ENCODE data around the gene EPHB1. TPM values are rescaled to one million over a fixed set of nuclear protein-coding genes. Genes with fewer than 3 reads are reported as not detected.
A peak's percentile ranks its signal among the peaks of the same experiment; 100 is the strongest.

The EPHB1 gene
- total RNA-seq, 1 experiment from 2014 or later, result 2.5 TPM

DNA sequence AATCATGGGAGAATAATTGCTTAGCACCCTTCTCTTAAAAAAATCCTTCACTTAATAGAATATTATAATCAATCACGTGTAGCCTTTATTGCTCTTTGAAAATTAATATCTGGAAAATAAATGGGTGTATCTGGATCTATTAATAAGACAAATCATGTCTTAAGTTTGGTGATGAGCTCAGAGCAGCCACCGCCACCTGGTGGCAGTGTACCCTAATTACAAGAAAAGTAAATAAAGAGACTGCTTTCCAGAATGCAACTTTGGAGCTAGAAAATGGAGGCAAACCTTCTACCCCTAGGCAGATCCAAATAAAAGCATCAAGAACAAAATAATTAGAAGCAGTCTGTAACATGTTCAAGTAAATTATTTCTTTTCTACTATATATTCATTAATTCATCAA, 43.5 kb downstream of the EPHB1 start:
- Histone ChIP-seq H3K27ac (no peak overlapping the region), H3K4me1 (peaks cover 6% of the 10 kb centered on the region), H3K9me3 (replicated peaks) (0 out of 2 replicates have a peak, but pooled peaks cover 3% of the 10 kb centered on the region)

GRCh38 chr3:134839422-134839821, 44.4 kb downstream of the EPHB1 start:
- Histone ChIP-seq H3K36me3 (no peaks in the 10 kb centered on the region), H3K4me3 (no peak overlapping the region), H3K4me1 (peaks cover 6% of the 10 kb centered on the region), H3K9me3 (replicated peaks) (peaks cover 6% of the 10 kb centered on the region), H3K27me3 (no peaks in the 10 kb centered on the region), H3K27ac (no peak overlapping the region)
- no peak for DNase-seq

More for the DNA sequence above, 43.5 kb downstream of the EPHB1 start:
- no peaks in the 10 kb centered on the region for H3K36me3 ChIP-seq
- no peaks in the 10 kb centered on the region for H3K27me3 ChIP-seq
- DNase-seq, result peak in 1 of 2 experiments; percentile 29
- H3K4me3 ChIP-seq, result no peak overlapping the region

DNA sequence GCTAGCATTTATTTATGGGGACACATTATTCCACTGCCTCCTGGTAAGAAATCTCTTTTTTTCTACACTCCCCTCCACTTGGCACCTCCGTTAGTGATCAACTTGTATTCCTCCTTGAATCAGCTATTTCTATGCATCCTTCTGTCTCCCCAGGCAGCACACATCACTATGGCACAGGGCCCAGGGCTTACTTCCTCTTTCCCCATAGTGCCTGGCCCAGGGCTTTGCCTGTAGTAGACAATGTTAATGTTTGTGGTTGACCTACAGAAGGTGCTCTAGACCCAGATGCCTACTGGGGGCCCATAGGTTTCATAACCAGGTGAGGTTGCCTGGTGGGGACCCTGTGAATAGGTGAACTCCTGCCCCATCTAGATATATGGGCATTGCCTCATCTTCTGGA, 44.9 kb downstream of the EPHB1 start:
- H3K27me3 ChIP-seq, result no peaks in the 10 kb centered on the region
- no peak for DNase-seq
- no peak overlapping the region for H3K4me3 ChIP-seq
- peaks cover 6% of the 10 kb centered on the region for H3K9me3 ChIP-seq (replicated peaks)
- H3K4me1 ChIP-seq, result peaks cover 8% of the 10 kb centered on the region
- H3K36me3 ChIP-seq, result no peaks in the 10 kb centered on the region
- no peak overlapping the region for H3K27ac ChIP-seq

GRCh38 chr3:134840459-134840858, 45.4 kb downstream of the EPHB1 start:
- no peak overlapping the region for H3K4me3 ChIP-seq
- no peak overlapping the region for H3K27ac ChIP-seq
- peaks cover 6% of the 10 kb centered on the region for H3K9me3 ChIP-seq (replicated peaks)
- H3K4me1 ChIP-seq, result peaks cover 12% of the 10 kb centered on the region
- DNase-seq, result no peak
- no peaks in the 10 kb centered on the region for H3K36me3 ChIP-seq
- no peaks in the 10 kb centered on the region for H3K27me3 ChIP-seq

DNA sequence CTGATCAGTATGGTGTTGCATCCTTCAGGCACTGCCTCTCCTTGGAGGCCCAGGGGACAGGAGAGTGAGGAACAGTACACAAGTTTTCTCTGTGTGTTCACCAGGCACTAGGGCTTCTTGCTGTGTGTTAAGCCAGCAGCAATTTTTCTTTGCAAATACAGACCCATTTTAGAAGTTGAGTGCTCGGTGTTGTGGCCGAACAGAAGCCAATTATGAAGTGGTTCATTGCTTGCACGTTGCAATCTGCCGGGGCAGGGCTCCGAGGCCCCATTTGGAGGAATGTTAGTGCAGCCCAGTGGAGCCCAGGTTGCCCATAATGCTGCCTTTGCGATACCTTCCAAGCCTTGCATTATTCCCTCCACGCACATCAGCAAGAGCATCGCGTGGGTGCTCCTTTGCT, 51.0 kb downstream of the EPHB1 start:
- H3K4me1 ChIP-seq, result peaks cover 34% of the 10 kb centered on the region
- H3K27me3 ChIP-seq, result no peaks in the 10 kb centered on the region
- peaks cover 4% of the 10 kb centered on the region for H3K9me3 ChIP-seq (replicated peaks)
- DNase-seq, result peak in 1 of 2 experiments; percentile 18
- no peaks in the 10 kb centered on the region for H3K36me3 ChIP-seq
- no peak overlapping the region for H3K4me3 ChIP-seq
- H3K27ac ChIP-seq, result peak overlapping the region; percentile 92

DNA sequence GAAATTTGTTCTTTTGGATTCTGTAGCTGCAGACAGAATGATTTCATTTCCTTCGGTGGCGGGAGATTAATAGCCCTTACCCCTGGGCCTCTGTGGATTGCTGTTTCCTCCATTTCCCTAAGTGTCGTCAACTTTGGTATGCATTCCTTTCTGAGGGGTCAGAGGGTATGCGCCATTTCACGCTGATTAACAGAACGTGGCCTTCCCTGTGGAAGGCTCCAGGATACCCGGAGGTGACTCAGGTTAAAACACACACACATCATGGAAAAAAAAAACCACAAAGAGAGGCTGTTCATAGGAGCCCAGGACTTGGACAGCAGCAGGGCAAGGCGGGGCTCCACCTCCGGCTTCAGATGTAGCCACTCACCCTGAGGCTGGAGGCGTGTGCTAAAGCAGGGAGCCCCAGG, 51.9 kb downstream of the EPHB1 start:
- Histone ChIP-seq H3K9me3 (replicated peaks) (peaks cover 4% of the 10 kb centered on the region), H3K4me3 (peak overlapping the region; percentile 14; the same call in 1 of the 2 replicates), H3K36me3 (no peaks in the 10 kb centered on the region), H3K4me1 (peaks cover 34% of the 10 kb centered on the region), H3K27ac (peak overlapping the region; percentile 92), H3K27me3 (no peaks in the 10 kb centered on the region)
- DNase-seq, result peak; percentile 90 to 95

- no peaks in the 10 kb centered on the region for H3K36me3 ChIP-seq
- H3K27ac ChIP-seq, result peak overlapping the region; percentile 92
- no peak overlapping the region; the same call in 1 of the 2 replicates for H3K4me3 ChIP-seq
- H3K4me1 ChIP-seq, result peaks cover 34% of the 10 kb centered on the region
- peaks cover 4% of the 10 kb centered on the region for H3K9me3 ChIP-seq (replicated peaks)
- DNase-seq, result no peak
- H3K27me3 ChIP-seq, result no peaks in the 10 kb centered on the region
Measured at GRCh38 chr3:134847349-134847748, 52.3 kb downstream of the EPHB1 start.

GRCh38 chr3:134849561-134849960, 54.5 kb downstream of the EPHB1 start:
- no peaks in the 10 kb centered on the region for H3K9me3 ChIP-seq (replicated peaks)
- H3K4me1 ChIP-seq, result peaks cover 34% of the 10 kb centered on the region
- DNase-seq, result no peak
- no peak overlapping the region for H3K27ac ChIP-seq
- no peaks in the 10 kb centered on the region for H3K27me3 ChIP-seq
- H3K36me3 ChIP-seq, result no peaks in the 10 kb centered on the region
- no peak overlapping the region for H3K4me3 ChIP-seq

DNA sequence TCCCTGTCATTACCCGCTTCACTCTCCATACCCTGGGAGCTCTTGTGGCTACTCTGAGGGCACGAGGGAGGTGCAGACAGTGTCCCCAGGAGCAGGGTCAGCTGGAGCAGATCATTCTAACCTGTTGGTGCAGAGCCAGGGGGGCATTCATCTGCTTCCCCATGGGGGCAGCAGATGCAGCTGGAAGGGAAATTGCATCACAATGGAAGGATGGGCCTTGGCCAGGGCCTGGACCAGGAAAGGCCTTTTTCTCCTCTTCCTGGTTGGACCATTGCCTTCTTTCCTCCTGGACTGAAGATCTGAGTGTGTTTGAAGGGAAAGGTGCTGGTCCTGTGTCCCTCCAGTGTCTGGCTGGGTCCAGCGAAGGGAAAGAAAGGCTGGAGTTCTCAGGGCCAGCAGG, 55.7 kb downstream of the EPHB1 start:
- H3K27ac ChIP-seq, result no peak overlapping the region
- no peak for DNase-seq
- H3K4me3 ChIP-seq, result no peak overlapping the region
- no peaks in the 10 kb centered on the region for H3K27me3 ChIP-seq
- H3K4me1 ChIP-seq, result peaks cover 25% of the 10 kb centered on the region
- H3K36me3 ChIP-seq, result no peaks in the 10 kb centered on the region
- no peaks in the 10 kb centered on the region for H3K9me3 ChIP-seq (replicated peaks)

DNA sequence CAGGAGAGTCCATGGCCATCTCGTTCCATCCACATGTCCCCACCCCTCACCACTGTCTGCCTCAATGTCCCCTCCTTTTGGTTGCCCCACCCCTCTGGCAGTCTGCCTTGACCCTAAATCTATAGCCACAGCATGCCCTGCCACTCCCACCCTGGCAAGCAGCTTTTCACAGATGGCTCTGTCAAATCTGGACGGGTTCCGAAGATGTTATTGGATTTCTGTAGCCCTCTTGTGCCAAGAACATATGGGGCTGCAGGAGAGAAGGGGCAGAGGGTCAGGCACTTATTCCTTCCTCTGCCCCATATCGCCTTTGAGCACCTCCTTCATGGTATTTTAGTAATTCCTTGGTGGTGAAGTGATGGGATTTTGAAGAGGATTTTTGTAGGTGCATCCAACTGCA, 57.1 kb downstream of the EPHB1 start:
- H3K9me3 ChIP-seq (replicated peaks), result no peaks in the 10 kb centered on the region
- H3K27me3 ChIP-seq, result no peaks in the 10 kb centered on the region
- no peak overlapping the region for H3K27ac ChIP-seq
- no peak overlapping the region for H3K4me3 ChIP-seq
- no peak for DNase-seq
- peaks cover 14% of the 10 kb centered on the region for H3K4me1 ChIP-seq
- no peaks in the 10 kb centered on the region for H3K36me3 ChIP-seq

GRCh38 chr3:134852893-134853351, 57.9 kb downstream of the EPHB1 start:
- Histone ChIP-seq H3K4me3 (no peak overlapping the region), H3K4me1 (peaks cover 6% of the 10 kb centered on the region), H3K9me3 (replicated peaks) (no peaks in the 10 kb centered on the region), H3K36me3 (no peaks in the 10 kb centered on the region), H3K27ac (no peak overlapping the region), H3K27me3 (no peaks in the 10 kb centered on the region)
- DNase-seq, result no peak

DNA sequence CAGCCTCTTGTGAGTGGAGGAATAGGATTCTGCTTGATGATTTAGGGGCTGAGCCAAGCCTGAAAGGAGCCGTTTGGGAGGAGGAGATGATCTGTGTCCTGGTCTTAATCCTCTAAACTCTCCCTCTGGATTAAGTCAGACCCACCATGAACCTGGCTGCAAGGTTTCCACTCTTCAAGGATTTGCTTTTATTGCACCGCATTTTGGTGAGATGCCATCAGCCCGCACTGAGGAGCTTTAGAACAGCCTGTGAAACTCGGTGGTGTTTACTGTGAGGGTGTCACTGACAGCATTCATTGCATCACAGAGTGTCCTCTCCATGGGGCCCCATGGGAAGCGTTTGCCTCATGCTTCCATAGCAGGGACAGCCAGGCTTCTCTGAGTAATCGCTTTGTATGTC, 59.2 kb downstream of the EPHB1 start:
- no peak for DNase-seq
- no peaks in the 10 kb centered on the region for H3K4me1 ChIP-seq
- H3K4me3 ChIP-seq, result no peak overlapping the region
- no peaks in the 10 kb centered on the region for H3K36me3 ChIP-seq
- no peaks in the 10 kb centered on the region for H3K27me3 ChIP-seq
- no peaks in the 10 kb centered on the region for H3K9me3 ChIP-seq (replicated peaks)
- no peak overlapping the region for H3K27ac ChIP-seq

DNA sequence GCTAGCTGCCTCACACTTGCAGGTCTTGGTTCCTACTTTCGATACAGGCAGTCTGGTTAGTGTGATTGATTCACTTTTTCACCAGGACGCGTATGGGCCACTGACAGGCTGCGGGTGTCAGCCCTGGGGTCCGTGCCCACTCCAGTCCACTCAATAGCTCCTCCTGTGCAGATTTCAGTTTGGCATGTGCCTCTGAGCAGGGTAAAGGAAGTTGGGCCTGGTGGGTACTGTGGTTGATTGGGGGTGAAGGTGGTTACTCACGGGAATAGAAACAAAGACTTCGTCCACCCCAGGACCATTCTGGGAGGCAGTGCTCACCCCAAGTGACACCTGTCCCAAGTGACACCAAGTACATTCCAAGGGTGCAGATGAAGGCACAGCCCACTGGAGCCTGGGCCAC, 62.3 kb downstream of the EPHB1 start:
- no peak for DNase-seq
- Histone ChIP-seq H3K36me3 (no peaks in the 10 kb centered on the region), H3K9me3 (replicated peaks) (no peaks in the 10 kb centered on the region), H3K4me3 (no peak overlapping the region), H3K4me1 (no peaks in the 10 kb centered on the region), H3K27me3 (no peaks in the 10 kb centered on the region), H3K27ac (no peak overlapping the region)

DNA sequence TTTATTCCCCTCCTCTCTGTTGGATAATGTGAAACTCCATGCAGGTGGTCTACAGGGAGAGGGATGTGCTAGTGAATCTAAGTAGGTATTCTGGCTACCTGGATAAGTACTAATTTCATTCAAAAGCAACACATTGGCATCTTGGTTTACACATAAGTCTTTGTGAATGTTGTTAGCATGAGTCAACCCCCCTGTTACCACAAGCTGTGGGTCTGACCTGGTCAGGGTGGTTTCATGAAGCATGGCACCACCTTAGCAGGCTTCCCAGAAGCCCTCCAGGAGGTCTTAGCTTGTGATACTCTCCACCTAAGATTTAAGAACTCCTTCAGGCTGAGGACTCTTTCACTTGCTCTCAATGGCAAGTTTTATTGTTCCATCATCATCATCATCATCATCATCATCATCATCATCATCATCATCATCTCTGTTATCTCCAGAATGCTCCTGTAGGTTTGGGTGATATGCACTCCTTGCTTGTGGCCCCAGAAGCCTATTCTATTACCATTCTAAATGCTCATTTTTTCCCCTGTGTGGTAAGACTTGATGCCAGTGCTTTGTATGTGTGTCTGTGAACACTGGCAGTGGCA, 62.8 kb downstream of the EPHB1 start:
- no peak overlapping the region for H3K27ac ChIP-seq
- H3K36me3 ChIP-seq, result no peaks in the 10 kb centered on the region
- no peak for DNase-seq
- no peak overlapping the region for H3K4me3 ChIP-seq
- H3K4me1 ChIP-seq, result no peaks in the 10 kb centered on the region
- H3K27me3 ChIP-seq, result no peaks in the 10 kb centered on the region
- H3K9me3 ChIP-seq (replicated peaks), result no peaks in the 10 kb centered on the region

DNA sequence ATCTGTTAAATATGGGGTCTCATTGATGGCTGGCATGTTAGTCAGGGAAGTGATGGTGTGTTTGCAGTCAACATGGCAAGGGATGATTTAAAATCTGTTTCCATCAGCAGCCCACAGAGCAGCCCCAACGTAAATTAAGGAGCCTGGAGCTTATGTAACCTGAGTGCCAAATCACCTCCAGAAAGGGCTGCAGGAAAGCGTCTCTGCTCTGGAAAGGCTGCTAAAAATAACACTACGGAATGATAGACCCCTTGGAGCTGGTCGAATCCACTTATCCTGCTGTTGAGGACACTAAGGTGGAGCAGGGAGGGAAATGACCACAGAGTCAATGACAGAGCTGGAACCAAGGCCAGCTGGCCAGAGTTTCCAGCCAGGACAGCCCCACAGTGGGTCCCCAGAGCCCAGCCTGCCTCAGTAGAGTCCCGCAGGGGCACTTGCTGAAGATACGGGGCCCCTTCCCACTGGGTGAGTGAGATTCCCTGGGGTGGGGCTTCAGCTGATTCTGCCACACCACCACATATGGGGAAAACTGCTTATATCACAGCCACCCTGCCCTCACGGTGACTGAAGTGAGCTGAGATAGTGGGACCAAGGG, 63.5 kb downstream of the EPHB1 start:
- Histone ChIP-seq H3K9me3 (replicated peaks) (no peaks in the 10 kb centered on the region), H3K4me3 (no peak overlapping the region), H3K4me1 (no peaks in the 10 kb centered on the region), H3K36me3 (no peaks in the 10 kb centered on the region), H3K27me3 (no peaks in the 10 kb centered on the region), H3K27ac (no peak overlapping the region)
- DNase-seq, result no peak

DNA sequence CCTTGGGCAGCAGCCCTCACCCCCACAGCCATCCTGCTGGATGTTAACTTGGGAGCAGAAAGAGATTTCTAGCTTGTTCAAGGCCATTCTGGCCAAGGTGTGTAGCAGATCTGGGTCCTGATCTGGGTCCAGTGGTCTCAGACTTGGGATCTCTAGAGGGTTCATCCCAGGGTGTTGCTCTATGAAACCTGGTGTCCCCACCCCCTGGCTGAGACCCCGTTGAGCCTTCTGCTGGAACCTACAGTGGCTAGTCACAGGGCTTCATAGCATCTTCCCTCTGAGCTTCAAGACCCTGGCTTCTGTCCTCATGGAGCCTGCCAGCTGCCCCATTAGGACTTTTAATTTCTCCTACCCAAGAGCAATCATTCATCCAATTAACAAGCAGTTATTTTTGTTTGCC, 64.3 kb downstream of the EPHB1 start:
- no peak overlapping the region for H3K27ac ChIP-seq
- H3K27me3 ChIP-seq, result no peaks in the 10 kb centered on the region
- H3K36me3 ChIP-seq, result no peaks in the 10 kb centered on the region
- no peak overlapping the region for H3K4me3 ChIP-seq
- H3K4me1 ChIP-seq, result peaks cover 1% of the 10 kb centered on the region
- DNase-seq, result no peak
- no peaks in the 10 kb centered on the region for H3K9me3 ChIP-seq (replicated peaks)

Data from SJCRH30 (cell line).